Activated effector memory CD4-positive, alpha-beta T cell treated with Interleukin-2 at 50 U/mL for 16 hours (primary cell): ENCODE measurements around the gene RARRES2.

Source experiments
- DNase-seq: peaks from one replicate; pipeline ENCODE4 v3.0.0-alpha.2; 2020

RARRES2 gene

GRCh38 chr7:150361402-150361801 lies 20.0 kb upstream of the RARRES2 start:
- no peak for DNase-seq

- DNase-seq, result no peak
Measured at GRCh38 chr7:150360363-150361058, 19.1 kb upstream of the RARRES2 start.

- no peak for DNase-seq
Measured at GRCh38 chr7:150359622-150360362, 18.4 kb upstream of the RARRES2 start.

DNA sequence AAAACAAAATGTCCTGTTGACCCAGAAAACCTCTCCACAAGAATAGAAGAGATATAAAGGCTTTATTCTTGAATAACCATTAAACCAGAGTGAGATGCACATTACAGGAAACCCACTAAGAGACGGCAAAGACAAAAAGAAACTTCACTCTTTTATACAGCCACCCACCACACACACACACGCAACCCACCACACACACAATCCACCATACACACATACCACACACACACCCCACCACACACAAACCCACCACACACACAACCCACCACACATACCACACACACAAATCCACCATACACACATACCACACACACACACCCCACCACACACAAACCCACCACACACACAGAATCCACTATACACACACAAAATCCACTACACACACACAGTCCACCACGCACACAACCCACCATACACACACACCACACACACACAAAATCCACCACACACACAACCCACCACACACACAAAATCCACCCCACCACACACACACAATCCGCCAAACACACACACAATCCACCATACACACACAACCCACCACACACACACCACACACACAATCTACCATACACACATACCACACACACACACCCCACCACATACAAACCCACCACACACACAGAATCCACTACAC lies 17.7 kb upstream of the RARRES2 start:
- DNase-seq, result no peak

DNA sequence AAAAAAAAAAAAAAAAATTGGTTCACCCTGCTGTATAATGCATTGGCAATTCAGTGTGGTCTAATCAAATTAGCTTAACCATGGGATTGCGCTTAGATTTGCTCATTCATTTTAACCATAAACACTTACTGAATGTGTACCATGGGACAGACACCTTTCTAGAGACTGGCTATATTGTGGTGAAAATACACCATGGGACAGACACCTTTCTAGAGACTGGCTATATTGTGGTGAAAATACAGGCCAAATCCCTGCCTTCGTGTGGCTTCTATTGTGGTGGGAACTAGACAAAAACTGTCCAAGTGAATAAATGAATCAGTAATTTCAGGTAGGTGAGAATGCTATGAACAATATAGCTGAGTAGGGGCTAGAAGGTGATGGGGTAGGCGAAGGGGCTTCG lies 17.0 kb upstream of the RARRES2 start:
- no peak for DNase-seq

GRCh38 chr7:150357771-150358427 lies 16.5 kb upstream of the RARRES2 start:
- DNase-seq, result no peak

GRCh38 chr7:150357270-150357669 lies 15.8 kb upstream of the RARRES2 start:
- DNase-seq, result peak; percentile 48

GRCh38 chr7:150356265-150356897 lies 15.0 kb upstream of the RARRES2 start:
- DNase-seq, result no peak

GRCh38 chr7:150355666-150356059 lies 14.2 kb upstream of the RARRES2 start:
- no peak for DNase-seq

DNA sequence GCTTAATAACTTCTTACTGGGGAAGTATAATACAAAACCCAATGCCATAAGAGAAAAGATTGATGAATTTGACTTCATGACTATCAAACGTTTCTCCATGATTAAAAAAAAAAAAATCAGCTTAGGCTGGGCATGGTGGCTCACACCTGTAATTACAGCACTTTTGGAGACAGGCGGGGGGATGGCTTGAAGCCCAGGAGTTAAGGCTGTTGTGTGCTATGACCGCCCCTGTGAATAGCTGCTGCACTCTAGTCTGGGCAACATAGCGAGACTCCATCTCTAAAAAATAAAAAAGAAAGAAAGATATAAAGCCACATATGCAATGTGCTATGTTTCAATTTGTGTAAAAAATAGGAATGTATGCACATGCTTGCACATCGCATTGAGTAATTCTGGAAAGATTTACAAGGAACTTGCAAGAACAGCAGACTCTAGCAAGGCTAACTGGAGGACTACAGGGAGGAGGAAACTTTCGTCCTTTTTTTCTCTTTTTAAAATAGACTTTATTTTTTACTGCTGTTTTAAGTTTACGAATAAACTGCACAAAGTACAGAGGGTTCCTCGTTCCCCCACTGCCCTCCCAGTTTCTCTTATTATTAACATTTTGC lies 10.3 kb upstream of the RARRES2 start:
- DNase-seq, result no peak

- DNase-seq, result no peak
Measured at GRCh38 chr7:150346922-150347321, 5.5 kb upstream of the RARRES2 start.

DNA sequence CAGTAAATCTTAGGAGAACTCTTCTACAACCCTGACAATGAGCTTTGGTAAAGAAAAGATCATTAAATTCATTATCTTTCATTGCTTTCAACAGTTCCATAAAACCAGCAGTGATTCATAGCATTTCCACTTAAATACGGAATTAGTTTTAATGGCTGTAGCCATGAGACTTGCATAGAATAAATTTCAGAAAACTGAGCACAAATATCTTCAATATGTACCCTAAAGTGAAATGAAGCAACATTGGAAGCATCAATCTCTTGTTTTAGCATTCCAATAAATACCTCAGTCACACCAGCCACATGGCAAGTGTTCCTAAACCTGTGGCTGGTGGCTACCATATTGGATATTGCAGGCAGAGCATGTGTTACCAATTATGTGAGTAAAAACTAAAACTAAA lies 3.6 kb upstream of the RARRES2 start:
- DNase-seq, result no peak

DNA sequence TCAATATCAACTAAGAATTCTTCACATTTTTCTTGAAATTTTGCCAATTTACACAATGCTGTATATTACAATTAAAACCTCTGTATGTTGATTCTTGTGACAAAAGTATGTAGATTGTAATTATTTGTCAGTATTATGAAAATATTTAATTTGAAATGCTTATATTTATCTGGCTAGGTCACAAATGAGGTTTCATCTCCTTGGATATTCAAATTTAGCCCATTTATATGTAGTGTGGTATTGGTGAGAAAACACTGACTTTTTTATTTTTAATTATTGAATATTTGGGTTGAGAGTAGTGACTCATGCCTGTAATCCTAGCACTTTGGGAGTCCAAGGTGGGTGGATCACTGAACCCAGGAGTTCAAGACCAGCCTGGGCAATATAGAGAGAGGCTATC lies 2.9 kb upstream of the RARRES2 start:
- DNase-seq, result no peak

GRCh38 chr7:150343225-150343624 lies 1.8 kb upstream of the RARRES2 start:
- no peak for DNase-seq

DNA sequence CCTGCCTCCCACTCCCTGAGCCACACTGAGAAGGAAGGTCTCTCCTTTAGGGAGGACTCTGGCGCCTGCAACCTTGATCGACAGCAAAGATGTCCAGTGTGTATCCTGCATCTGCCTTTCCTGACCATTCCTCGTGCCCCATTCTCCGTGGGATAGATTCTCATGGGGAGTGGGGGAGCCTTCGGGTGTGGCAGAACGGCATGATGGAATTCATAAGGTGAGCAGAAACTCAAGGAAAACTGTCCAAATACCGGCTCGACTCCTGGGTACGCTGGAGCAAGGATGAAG lies 636 bp upstream of the RARRES2 start:
- DNase-seq, result no peak

GRCh38 chr7:150340875-150341262 lies 560 bp downstream of the RARRES2 start:
- DNase-seq, result no peak

- no peak for DNase-seq
Measured at GRCh38 chr7:150340024-150340749, 1.2 kb downstream of the RARRES2 start.

- no peak for DNase-seq
Measured at GRCh38 chr7:150339409-150339809, 2.0 kb downstream of the RARRES2 start.

DNA sequence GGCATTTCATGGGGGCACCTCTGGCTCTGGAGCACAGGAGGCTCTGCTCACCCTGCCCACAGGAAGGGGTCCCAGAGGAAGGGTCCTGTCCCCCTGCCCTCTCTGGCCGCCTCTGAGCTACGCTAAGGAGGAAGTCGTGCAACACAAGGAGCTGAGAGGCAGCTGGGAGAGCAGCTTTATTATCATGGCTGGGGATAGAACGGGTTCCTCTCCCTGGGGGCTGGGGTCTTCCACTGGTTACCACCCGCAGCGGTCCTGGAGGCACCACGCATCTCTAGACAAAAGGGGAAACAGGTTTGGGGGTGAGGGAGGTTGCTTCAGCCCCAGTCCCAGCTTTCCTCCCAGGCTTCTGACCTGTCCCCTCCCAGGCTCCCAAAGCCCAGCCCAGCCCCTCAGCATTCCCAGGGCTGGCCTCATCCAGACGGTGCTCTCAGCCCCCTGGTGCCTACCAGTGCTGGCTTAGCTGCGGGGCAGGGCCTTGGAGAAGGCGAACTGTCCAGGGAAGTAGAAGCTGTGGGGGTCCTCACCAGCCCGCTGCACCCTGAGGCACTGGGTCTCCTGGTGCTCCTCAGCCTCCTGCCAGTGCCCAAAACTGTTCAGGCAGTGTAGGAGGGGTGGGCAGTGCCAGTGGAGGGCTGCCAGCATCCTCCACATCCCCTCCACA lies 3.1 kb downstream of the RARRES2 start:
- DNase-seq, result no peak

DNA sequence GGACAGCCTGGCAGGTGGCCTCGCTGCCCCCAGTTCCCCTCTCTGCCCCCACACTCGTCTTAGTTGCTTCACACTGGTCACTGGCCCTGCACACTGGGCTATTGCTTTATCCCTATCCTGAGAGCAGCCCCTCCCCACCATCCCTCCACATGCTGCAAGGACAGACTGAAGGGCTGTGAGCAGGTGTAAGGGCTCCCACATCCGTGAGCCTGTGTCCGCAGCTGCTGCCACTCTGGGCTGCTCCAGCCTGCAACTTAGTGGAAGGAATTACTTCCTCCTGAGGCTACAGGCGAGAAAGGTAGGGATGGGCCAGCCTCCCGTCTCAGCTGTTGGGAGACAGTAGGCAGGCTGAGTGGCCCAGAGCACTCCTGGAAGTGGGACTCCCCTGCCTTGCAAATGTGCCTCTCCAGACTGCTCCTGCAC lies 3.8 kb downstream of the RARRES2 start:
- no peak for DNase-seq

DNA sequence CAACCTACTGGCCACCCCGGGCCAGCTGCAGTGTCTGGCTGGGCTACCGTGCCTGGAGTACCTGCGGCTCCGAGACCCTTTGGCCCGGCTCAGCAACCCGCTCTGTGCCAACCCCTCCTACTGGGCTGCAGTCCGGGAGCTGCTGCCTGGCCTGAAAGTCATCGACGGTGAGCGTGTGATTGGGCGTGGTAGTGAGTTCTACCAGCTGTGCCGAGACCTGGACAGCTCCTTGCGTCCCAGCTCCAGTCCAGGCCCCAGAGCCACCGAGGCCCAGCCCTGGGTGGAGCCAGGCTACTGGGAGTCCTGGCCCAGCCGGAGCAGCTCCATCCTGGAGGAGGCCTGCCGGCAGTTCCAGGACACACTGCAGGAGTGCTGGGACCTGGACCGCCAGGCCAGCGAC lies 4.2 kb downstream of the RARRES2 start:
- DNase-seq, result no peak

DNA sequence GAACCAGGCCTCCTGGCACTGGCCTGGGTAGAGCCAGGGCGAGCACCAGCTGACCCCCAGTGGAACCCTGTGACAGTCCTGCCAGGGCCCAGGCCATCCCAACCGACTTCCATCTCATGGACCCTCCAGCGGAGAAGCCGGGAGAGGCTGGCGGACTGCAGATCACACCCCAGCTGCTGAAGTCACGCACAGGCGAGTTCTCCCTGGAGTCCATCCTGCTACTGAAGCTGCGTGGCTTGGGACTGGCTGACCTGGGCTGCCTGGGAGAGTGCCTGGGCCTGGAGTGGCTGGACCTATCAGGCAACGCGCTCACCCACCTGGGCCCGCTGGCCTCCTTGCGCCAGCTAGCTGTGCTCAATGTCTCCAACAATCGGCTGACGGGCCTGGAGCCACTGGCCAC lies 4.7 kb downstream of the RARRES2 start:
- DNase-seq, result no peak
